Osteoblast (primary cell): Measurements from ENCODE around the gene CSMD2. TPM values are rescaled to one million over a fixed set of nuclear protein-coding genes. Genes with fewer than 3 reads are reported as not detected.

Source experiments
- DNase-seq: peaks from one replicate; pipeline ENCODE4 v3.0.0; 2011; ENCODE audit warnings: low spot score, mixed read lengths; ENCODE audit not compliant: insufficient read length; ENCODE audit errors: missing footprints
- H2AFZ ChIP-seq: 2 replicates; pipeline ENCODE4 v1.6.0; 2011; ENCODE audit warnings: mild to moderate bottlenecking, low read length
- H3K27ac ChIP-seq: 2 replicates; pipeline ENCODE4 v1.5.1; 2011; ENCODE audit warnings: mild to moderate bottlenecking, low read depth, low read length, moderate library complexity
- H3K27me3 ChIP-seq: 2 replicates; pipeline ENCODE4 v1.6.0; 2012; ENCODE audit warnings: mild to moderate bottlenecking, control low read depth, inconsistent platforms, low read length, moderate library complexity; ENCODE audit not compliant: insufficient read depth
- H3K36me3 ChIP-seq: 2 replicates; pipeline ENCODE4 v1.5.1; 2011; ENCODE audit warnings: mild to moderate bottlenecking, low read length, control low read depth, moderate library complexity; ENCODE audit not compliant: insufficient read depth
- H3K4me1 ChIP-seq: 2 replicates; pipeline ENCODE4 v1.5.1; 2011; ENCODE audit warnings: mild to moderate bottlenecking, low read length, control low read depth, moderate library complexity; ENCODE audit not compliant: insufficient read depth
- H3K4me2 ChIP-seq: 2 replicates; pipeline ENCODE4 v1.6.0; 2011; ENCODE audit warnings: mild to moderate bottlenecking, low read length; ENCODE audit not compliant: insufficient read depth
- H3K4me3 ChIP-seq: fragments of 200-600 bp; sonication (generic); 3 replicates; pipeline ENCODE4 v1.5.1; 2012; ENCODE audit warnings: mild to moderate bottlenecking, low read length, inconsistent platforms; ENCODE audit not compliant: insufficient read depth
- H3K79me2 ChIP-seq: 2 replicates; pipeline ENCODE4 v1.6.0; 2012; ENCODE audit warnings: mild to moderate bottlenecking, low read length, control low read depth, inconsistent platforms; ENCODE audit not compliant: insufficient read depth
- H3K9me3 ChIP-seq: 2 replicates; pipeline ENCODE4 v1.5.1; 2011; ENCODE audit warnings: low read depth, low read length, control low read depth
- H4K20me1 ChIP-seq: 2 replicates; pipeline ENCODE4 v1.6.0; 2012; ENCODE audit warnings: mild to moderate bottlenecking, low read length, control low read depth; ENCODE audit not compliant: insufficient read depth
- CTCF ChIP-seq: IDR thresholded peaks from 2 replicates; pipeline ENCODE4 v1.5.1; 2011; ENCODE audit warnings: mild to moderate bottlenecking, low read depth, low read length, moderate library complexity; ENCODE audit errors: extremely low read depth
- total RNA-seq: library from RNA; depleted of rRNA; stranded (reverse); fragments of >200 nt; gene quantifications from 2 replicates; pipeline ENCODE4 v1.2.3, GENCODE V29; 2012

Gene CSMD2
- total RNA-seq, 1 donor, result 0.36 TPM

- H3K79me2 ChIP-seq, result no peaks in the 10 kb centered on the region
- H3K9me3 ChIP-seq, result no peaks in the 10 kb centered on the region
- no peak overlapping the region for H3K27ac ChIP-seq
- H3K27me3 ChIP-seq, result no peaks in the 10 kb centered on the region
- DNase-seq, result no peak
- no peak overlapping the region for H3K4me3 ChIP-seq
- no peak overlapping the region for H3K4me2 ChIP-seq
- no peaks in the 10 kb centered on the region for H4K20me1 ChIP-seq
- TF ChIP-seq CTCF, result no peak
- no peaks in the 10 kb centered on the region for H3K36me3 ChIP-seq
- H3K4me1 ChIP-seq, result no peaks in the 10 kb centered on the region
- no peak overlapping the region for H2AFZ ChIP-seq
Measured at GRCh38 chr1:33529957-33530356, 635.1 kb downstream of the CSMD2 start.

- Histone ChIP-seq H3K9me3 (no peaks in the 10 kb centered on the region), H3K4me1 (no peaks in the 10 kb centered on the region), H3K36me3 (no peaks in the 10 kb centered on the region), H3K27me3 (no peaks in the 10 kb centered on the region), H3K4me3 (no peak overlapping the region), H3K79me2 (no peaks in the 10 kb centered on the region), H3K4me2 (no peak overlapping the region), H4K20me1 (no peaks in the 10 kb centered on the region), H3K27ac (no peak overlapping the region), H2AFZ (no peak overlapping the region)
- TF ChIP-seq CTCF, result no peak
- DNase-seq, result no peak
Measured at GRCh38 chr1:33527934-33528333, 637.1 kb downstream of the CSMD2 start.

GRCh38 chr1:33524586-33524985 is 640.4 kb downstream of the CSMD2 start:
- no peak overlapping the region for H3K4me3 ChIP-seq
- no peak for TF ChIP-seq CTCF
- H3K27me3 ChIP-seq, result no peaks in the 10 kb centered on the region
- no peak overlapping the region for H3K27ac ChIP-seq
- no peaks in the 10 kb centered on the region for H3K9me3 ChIP-seq
- no peak overlapping the region for H2AFZ ChIP-seq
- no peak overlapping the region for H3K4me2 ChIP-seq
- H3K79me2 ChIP-seq, result no peaks in the 10 kb centered on the region
- H3K4me1 ChIP-seq, result no peaks in the 10 kb centered on the region
- H3K36me3 ChIP-seq, result no peaks in the 10 kb centered on the region
- H4K20me1 ChIP-seq, result no peaks in the 10 kb centered on the region
- DNase-seq, result no peak

- H3K4me2 ChIP-seq, result no peak overlapping the region
- no peaks in the 10 kb centered on the region for H3K79me2 ChIP-seq
- no peak overlapping the region for H3K27ac ChIP-seq
- peaks cover 4% of the 10 kb centered on the region for H3K4me1 ChIP-seq
- H3K4me3 ChIP-seq, result no peak overlapping the region
- TF ChIP-seq CTCF, result no peak
- no peak overlapping the region for H2AFZ ChIP-seq
- H3K27me3 ChIP-seq, result no peaks in the 10 kb centered on the region
- H3K36me3 ChIP-seq, result no peaks in the 10 kb centered on the region
- no peaks in the 10 kb centered on the region for H3K9me3 ChIP-seq
- H4K20me1 ChIP-seq, result no peaks in the 10 kb centered on the region
- no peak for DNase-seq
Measured at GRCh38 chr1:33519240-33519884, 645.7 kb downstream of the CSMD2 start.
